Daoy (cell line): ENCODE results near the gene NRSN2. TPM values are rescaled to one million over a fixed set of nuclear protein-coding genes. Genes with fewer than 3 reads are reported as not detected.
A peak's percentile ranks its signal among the peaks of the same experiment; 100 is the strongest.
"Not testable (repeated sequence)": the region's sequence is repeated elsewhere in the genome, so short reads cannot be mapped to it uniquely, and the experiment has no call there.

ENCODE experiments used
- DNase-seq: peaks from one replicate; pipeline ENCODE4 v3.0.0-alpha.2; 2015; ENCODE audit warnings: low read depth
- total RNA-seq: library from RNA; depleted of rRNA; stranded (reverse); fragments of >200 nt; shearing (Covaris generic); gene quantifications from 2 replicates; pipeline ENCODE4 v1.2.3, GENCODE V29; 2014

NRSN2 gene
- total RNA-seq, 1 experiment from 2014 or later: 19.3 TPM

DNA sequence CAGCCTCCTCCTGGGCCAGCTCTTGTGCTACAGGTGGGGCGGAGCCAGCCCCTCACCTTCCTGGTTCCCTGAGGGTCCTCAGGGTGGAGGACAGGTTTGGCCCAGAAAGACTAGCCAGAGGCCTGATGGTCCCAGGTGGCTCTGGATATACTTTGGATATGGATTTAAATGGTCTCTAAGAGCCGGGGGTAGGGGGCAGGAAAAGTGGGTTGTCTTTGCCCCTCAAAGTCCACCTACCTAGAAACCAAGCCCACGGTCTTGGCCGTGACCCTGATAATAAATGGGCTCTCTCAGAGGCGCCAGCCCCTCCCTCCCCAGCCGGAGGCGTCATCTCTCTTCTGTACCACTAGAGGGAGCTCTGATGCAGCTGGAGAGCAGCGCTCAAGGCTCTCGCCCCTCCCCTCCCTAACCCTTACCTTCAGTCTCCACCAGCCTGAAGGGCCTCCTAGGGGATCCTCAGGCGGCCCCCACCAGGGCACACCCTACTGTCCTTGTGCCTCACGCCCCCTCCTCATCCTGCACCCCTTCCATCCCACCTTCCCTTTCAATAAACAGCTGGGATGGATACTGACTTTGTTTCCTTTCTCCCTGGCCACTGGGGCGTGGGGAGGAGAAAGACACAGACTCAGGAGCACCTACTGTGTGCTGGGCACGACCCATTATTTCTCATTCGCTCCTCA lies 7.5 kb downstream of the NRSN2 start:
- peak; percentile 75 for DNase-seq

DNA sequence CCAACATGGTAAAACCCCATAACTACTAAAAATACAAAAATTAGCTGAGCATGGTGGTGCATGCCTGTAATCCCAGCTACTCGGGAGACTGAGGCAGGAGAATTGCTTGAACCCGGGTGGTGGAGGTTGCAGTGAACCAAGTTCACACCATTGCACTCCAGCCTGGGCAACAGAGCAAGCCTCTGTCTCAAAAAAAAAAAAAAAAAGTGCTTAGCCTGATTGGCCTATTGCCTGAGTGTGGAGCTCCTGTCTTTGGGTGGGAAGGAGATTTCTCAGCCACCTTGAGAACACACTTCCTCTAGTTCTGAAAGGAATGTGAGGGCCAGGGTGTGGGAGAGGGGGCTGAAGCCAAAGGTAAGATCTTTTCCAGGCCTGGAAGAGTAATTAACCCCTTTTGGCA lies 9.2 kb downstream of the NRSN2 start:
- not testable (repeated sequence) for DNase-seq

DNA sequence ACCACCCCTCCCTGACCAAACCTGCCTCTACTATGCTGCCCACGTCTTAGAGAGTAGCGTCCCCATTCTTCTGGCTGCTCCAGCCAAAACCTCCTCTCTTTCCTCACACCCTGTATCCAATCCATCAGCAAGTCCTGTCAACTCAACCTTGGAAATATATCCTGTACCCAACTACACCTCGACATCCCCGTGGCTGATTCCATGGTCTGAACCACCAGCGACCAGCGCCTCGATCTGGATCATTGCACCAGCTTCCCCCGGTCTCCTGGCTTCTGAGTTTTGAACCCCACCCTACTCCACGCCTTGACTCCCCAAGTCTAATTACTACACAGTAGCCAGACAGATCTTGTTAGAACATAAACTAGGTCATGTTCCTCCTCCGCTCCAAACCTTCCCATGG lies 9.8 kb downstream of the NRSN2 start:
- DNase-seq: no peak

DNA sequence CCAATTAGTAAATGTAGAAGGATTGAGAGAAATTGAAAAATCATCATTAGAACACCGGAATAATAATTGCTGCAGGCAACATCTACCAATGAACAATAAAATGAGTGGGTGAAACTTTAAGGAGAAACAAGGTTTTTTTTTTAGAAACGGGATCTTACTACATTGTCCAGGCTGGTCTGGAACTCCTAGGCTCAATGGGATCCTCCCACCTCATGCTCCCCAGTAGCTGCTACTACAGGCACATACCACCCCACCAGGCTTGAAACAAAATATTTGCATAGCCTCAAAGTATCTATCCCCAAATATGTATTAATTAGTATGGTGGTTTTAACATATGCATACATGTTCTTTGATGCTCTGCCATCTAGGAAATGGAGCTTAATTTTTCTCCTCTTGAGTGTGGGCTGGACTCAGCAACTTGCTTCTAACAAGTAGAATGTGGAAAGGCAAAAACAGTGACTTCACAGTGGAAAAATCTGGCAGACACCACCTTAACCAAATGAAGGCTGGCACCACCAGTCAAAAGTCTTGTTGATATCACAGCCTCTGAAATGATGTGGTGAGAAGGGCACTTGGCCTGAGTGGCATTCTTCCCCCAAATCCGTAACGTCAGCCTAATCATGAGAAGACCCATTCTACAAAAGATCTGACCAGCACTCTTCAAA lies 12.1 kb downstream of the NRSN2 start:
- DNase-seq: no peak

GRCh38 chr20:361561-361960 lies 14.7 kb downstream of the NRSN2 start:
- DNase-seq: no peak

- peak; percentile 88 for DNase-seq
Observed at GRCh38 chr20:362271-363254, 15.7 kb downstream of the NRSN2 start.

GRCh38 chr20:363319-364078 lies 16.6 kb downstream of the NRSN2 start:
- peak; percentile 40 for DNase-seq

- DNase-seq: peak; percentile 49
Observed at GRCh38 chr20:364905-365794, 18.2 kb downstream of the NRSN2 start.

DNA sequence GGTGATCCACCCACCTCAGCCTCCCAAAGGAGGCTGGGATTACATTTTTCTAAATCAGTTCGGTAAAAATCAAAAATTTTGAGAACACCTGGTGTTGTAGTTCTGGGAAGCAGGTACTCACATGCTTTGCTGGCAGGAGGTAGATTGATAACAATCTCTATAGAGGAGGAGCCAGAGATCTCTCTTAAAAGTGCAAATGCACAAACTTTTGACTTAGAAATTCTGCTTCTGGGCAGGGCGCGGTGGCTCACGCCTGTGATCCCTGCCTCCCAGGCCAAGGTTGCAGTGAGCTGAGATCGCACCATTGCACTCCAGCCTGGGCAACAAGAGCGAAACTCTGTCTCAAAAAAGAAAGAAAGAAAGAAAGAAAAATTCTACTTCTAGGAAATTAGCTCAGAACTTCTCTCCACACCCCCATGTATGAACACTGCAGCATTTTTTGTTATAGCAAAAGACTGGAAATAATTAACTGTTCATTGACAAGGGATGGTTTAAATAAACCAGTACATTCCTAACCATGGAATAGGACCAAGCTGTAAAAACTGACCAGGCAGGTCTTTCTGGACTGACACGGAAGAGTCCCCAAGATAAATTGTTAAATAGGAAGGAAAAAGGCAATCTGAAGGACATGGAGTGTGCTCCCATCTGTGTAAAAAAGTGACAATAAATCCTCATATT lies 19.3 kb downstream of the NRSN2 start:
- DNase-seq: no peak

DNA sequence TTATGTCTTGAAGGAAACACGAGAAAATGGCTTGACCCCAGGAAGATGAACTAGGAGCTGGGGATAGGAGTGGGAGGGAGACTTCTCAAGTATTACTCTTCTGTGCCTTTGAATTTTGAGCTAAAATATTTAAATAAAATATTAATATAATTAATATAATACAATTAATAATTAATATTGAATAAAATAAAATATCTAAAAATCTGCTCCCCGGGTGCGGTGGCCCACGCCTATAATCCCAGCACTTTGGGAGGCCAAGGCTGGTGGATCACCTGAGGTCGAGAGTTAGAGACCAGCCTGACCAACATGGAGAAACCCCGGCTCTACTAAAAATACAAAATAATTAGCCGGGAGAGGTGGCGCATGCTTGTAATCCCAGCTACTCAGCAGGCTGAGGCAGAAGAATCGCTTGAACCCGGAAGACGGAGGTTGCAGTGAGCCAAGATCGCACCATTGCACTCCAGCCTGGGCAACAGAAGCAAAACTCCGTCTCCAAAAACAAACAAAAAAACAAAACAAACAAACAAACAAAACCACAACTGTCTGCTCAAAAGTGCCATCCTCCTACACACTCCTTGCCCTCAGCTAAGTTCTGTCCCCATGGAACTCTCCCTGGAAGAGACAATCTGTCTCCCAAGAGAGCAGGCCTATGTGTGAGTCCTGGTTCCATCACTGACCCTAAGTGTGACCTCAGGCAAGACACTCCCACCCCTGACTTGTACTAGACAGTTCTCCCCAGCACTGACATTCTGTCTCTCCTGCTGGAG lies 20.0 kb downstream of the NRSN2 start:
- DNase-seq: no peak

GRCh38 chr20:367486-367887 lies 20.6 kb downstream of the NRSN2 start:
- DNase-seq: no peak

GRCh38 chr20:368915-369314 lies 22.0 kb downstream of the NRSN2 start:
- no peak for DNase-seq

GRCh38 chr20:370151-370600 lies 23.3 kb downstream of the NRSN2 start:
- DNase-seq: no peak

- no peak for DNase-seq
Observed at GRCh38 chr20:370977-371754, 24.3 kb downstream of the NRSN2 start.

DNA sequence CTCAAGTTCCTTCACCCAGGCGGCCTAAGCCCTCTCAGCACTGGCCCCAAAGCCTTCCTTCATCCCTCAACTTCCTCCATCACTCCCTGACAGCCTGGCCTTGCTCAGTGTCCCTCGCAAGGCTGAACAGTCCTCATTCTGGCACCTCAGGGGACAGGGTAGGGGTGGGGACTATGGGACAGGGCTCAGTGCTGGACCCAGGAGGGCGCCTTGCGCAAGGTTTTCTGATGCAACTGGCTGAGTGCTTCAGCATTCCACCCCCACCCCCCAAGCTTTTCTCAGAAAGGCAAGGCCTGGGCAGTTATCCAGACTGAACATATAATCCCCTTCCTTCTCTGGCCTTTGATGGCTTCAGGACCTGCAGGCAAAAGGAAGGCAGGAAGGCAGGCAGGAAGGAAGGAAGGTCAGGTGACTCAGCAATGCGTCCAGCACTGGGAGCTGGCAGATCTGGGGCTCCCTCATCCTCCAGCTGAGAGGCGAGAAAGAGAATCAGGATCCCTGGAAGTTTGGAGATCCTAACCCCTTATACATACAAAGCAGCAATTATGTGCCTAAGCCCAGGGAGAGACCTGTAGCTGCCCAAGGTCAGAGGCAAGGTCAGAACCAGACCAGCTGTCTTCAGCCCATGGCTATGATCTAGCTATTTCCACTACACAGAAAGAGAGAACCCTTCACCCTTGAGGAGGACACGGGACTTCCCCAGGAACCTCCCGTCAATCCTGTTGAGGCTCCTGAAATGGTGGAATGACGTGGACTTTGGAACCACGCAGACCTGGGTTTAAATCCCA lies 25.0 kb downstream of the NRSN2 start:
- peak; percentile 67 for DNase-seq

GRCh38 chr20:372543-373082 lies 25.7 kb downstream of the NRSN2 start:
- not testable (repeated sequence) for DNase-seq
